ENCODE data around the gene KCMF1.
"Not testable (repeated sequence)": the region's sequence is repeated elsewhere in the genome, so short reads cannot be mapped to it uniquely, and the experiment has no call there.

KCMF1 gene

GRCh38 chr2:84970868-84971509 is at the start of gene KCMF1:
TSS of gene KCMF1 (plus strand) at chr2:84971161. CDS start at chr2:84971452, 291 bp downstream.
- peak; percentile 59 for DNase-seq

- DNase-seq, result no peak
These were observed 48.0 kb upstream of the KCMF1 start for GRCh38 chr2:84923009-84923408.

- DNase-seq, result no peak
These were observed 46.5 kb upstream of the KCMF1 start for GRCh38 chr2:84924173-84925106.

- no peak for DNase-seq
These were observed 45.6 kb upstream of the KCMF1 start for GRCh38 chr2:84925336-84925723.

- DNase-seq, result peak; percentile 99
These were observed 45.1 kb upstream of the KCMF1 start for GRCh38 chr2:84925724-84926376.

- no peak for DNase-seq
These were observed 43.7 kb upstream of the KCMF1 start for GRCh38 chr2:84927275-84927627.

GRCh38 chr2:84931384-84931821 is 39.6 kb upstream of the KCMF1 start:
- DNase-seq, result no peak

- DNase-seq, result peak; percentile 48
These were observed 32.6 kb upstream of the KCMF1 start for GRCh38 chr2:84938194-84938879.

- DNase-seq, result peak; percentile 57
These were observed 31.4 kb upstream of the KCMF1 start for GRCh38 chr2:84939426-84940087.

GRCh38 chr2:84940088-84940470 is 30.9 kb upstream of the KCMF1 start:
- DNase-seq, result no peak

GRCh38 chr2:84940831-84941412 is 30.0 kb upstream of the KCMF1 start:
- DNase-seq, result no peak

GRCh38 chr2:84942166-84942565 is 28.8 kb upstream of the KCMF1 start:
- no peak for DNase-seq

GRCh38 chr2:84942964-84943421 is 28.0 kb upstream of the KCMF1 start:
- DNase-seq, result no peak

- no peak for DNase-seq
These were observed 26.6 kb upstream of the KCMF1 start for GRCh38 chr2:84944295-84944909.

- DNase-seq, result not testable (repeated sequence)
These were observed 25.1 kb upstream of the KCMF1 start for GRCh38 chr2:84945838-84946203.

GRCh38 chr2:84946204-84947009 is 24.6 kb upstream of the KCMF1 start:
- DNase-seq, result peak; percentile 65

GRCh38 chr2:84947010-84947593 is 23.9 kb upstream of the KCMF1 start:
- DNase-seq, result no peak

- DNase-seq, result no peak
These were observed 17.4 kb upstream of the KCMF1 start for GRCh38 chr2:84953535-84953934.

GRCh38 chr2:84954329-84954728 is 16.6 kb upstream of the KCMF1 start:
- DNase-seq, result no peak
